Measurements from ENCODE around the gene L3MBTL4. TPM values are rescaled to one million over a fixed set of nuclear protein-coding genes. Genes with fewer than 3 reads are reported as not detected.

L3MBTL4 gene
- total RNA-seq, 4 donors from 2014 or later: 3.6 to 9.0 (median 5.0) TPM

DNA sequence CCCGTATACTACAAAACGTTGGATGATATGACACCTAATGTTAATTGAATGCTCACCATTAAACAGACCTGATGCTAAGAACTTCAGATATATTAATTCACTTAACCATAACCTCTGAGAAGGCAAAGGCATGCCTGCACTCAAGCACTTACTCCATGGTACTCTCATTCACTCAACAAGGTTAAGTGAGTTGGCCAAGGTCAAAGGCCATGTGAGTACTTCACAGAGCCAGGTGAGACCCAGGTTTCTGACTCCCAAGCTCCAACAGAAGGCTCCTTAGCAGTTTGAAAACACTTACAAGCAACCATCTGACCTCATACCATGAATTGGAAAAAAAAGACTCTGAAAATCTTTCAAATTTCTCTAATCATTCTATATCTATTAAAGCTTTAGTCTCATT, 198.8 kb downstream of the L3MBTL4 start:
- Histone ChIP-seq H3K4me3 (no peak overlapping the region), H3K27ac (no peak overlapping the region), H3K9me3 (no peaks in the 10 kb centered on the region), H3K27me3 (no peaks in the 10 kb centered on the region), H3K4me1 (peaks cover 0 to 5% (median 0%) of the 10 kb centered on the region in 3 donors), H3K36me3 (no peaks in the 10 kb centered on the region)
- TF ChIP-seq, protein P1, sequence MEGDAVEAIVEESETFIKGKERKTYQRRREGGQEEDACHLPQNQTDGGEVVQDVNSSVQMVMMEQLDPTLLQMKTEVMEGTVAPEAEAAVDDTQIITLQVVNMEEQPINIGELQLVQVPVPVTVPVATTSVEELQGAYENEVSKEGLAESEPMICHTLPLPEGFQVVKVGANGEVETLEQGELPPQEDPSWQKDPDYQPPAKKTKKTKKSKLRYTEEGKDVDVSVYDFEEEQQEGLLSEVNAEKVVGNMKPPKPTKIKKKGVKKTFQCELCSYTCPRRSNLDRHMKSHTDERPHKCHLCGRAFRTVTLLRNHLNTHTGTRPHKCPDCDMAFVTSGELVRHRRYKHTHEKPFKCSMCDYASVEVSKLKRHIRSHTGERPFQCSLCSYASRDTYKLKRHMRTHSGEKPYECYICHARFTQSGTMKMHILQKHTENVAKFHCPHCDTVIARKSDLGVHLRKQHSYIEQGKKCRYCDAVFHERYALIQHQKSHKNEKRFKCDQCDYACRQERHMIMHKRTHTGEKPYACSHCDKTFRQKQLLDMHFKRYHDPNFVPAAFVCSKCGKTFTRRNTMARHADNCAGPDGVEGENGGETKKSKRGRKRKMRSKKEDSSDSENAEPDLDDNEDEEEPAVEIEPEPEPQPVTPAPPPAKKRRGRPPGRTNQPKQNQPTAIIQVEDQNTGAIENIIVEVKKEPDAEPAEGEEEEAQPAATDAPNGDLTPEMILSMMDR (IDR thresholded peaks at IDR 0.05): no peak
- TF ChIP-seq POLR2A (IDR thresholded peaks at IDR 0.05): no peak
- 25 to 31% methylated on average over 2 of the region's 2 CpGs for WGBS, 2 donors
- no peak for DNase-seq
- intact Hi-C loops (cut with DNase I): no loop called here

DNA sequence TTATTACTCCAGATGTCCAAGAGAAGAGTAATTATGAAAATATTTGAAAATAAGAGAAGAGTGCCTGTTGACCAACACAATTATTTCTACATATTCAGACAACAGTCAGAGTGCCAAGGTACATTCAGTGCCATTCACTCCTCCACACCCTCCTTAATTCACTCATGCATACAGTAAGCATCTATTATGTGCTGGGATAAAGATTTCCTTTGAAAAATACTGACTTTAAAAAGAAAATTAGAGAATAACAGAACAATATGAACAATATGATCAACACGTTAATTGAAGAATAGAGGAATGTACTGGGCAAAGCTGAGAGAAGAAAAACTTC, 203.6 kb downstream of the L3MBTL4 start:
- Histone ChIP-seq H3K9me3 (no peaks in the 10 kb centered on the region), H3K4me1 (peaks cover 0 to 31% (median 0%) of the 10 kb centered on the region in 3 donors), H3K36me3 (no peaks in the 10 kb centered on the region), H3K4me3 (no peak overlapping the region), H3K27ac (no peak overlapping the region), H3K27me3 (no peaks in the 10 kb centered on the region)
- intact Hi-C loops (cut with DNase I): no loop called here
- 84 to 92% methylated on average over 1 of the region's 1 CpG for WGBS, 2 donors
- TF ChIP-seq, protein P1 (IDR thresholded peaks at IDR 0.05): no peak
- no peak for TF ChIP-seq POLR2A (IDR thresholded peaks at IDR 0.05)
- DNase-seq: no peak

DNA sequence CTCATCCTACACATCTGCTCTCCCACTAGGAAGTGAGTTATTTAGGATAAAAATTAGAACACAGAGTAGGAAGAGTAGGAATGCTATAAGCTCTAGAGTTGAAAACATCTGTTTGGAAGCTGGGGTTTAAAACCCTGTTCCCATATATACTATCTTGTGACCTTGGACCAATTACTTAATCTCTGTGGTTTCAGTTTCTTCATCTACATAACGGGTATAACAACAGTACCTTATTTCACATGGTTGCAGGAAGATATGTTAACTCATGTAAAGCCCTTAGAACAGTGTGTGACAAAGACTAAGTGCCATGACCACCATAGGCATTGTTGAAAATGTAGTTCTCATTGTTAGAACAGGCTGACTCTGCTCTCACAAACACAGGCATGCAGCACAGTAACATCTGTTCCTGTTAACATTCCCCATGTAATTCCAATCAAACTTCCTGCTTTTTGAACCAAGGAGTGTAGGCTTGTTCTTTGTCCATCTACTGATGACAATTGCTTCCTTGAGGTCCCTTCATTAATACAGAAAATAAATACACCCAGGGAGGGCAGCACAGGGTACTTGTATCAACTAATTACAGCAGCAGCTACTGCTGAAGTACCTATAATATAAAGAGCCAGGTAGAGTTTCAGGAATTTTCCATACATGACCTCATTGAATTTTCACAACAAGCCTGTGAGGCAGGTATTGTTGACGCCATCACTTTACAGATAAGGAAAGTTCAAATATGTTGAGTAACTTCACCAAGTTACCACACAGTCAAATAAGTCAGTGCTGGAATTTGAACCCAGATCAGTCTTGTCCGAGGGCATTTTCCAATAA, 204.2 kb downstream of the L3MBTL4 start:
- DNase-seq: no peak
- Histone ChIP-seq H3K27ac (peak overlapping the region in 1 of 4 donors; percentile 26), H3K36me3 (no peaks in the 10 kb centered on the region), H3K9me3 (no peaks in the 10 kb centered on the region), H3K4me1 (peaks cover 0 to 36% (median 0%) of the 10 kb centered on the region in 3 donors), H3K27me3 (no peaks in the 10 kb centered on the region), H3K4me3 (no peak overlapping the region)
- intact Hi-C loops (cut with DNase I): no loop called here
- TF ChIP-seq POLR2A (IDR thresholded peaks at IDR 0.05): no peak
- TF ChIP-seq, protein P1 (IDR thresholded peaks at IDR 0.05): no peak
- 77 to 81% methylated on average over 3 of the region's 3 CpGs for WGBS, 2 donors

DNA sequence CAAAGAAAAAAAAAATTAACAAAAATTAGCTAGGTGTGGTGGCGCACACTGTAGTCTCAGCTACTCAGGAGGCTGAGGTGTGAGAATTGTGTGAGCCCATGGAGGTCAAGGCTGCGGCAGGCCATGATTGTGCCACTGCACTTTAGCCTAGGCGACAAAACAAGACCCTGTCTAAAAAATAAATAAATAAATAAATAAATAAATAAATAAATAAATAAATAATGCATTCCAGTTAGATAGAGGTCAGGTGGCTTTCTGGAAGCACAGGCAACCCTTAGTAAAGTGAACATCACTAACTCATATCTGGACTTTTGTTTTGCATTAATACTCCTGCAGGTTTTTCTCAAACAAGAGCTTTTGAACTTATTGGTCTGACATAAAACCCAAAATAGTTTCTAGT, 206.8 kb downstream of the L3MBTL4 start:
- no peaks in the 10 kb centered on the region for H3K36me3 ChIP-seq
- no peak for TF ChIP-seq POLR2A (IDR thresholded peaks at IDR 0.05)
- TF ChIP-seq, protein P1 (IDR thresholded peaks at IDR 0.05): no peak
- 95 to 100% methylated on average over 3 of the region's 3 CpGs for WGBS, 2 donors
- H3K27ac ChIP-seq: peak overlapping the region in 2 of 4 donors; percentile 0 to 64
- H3K27me3 ChIP-seq: no peaks in the 10 kb centered on the region
- no peaks in the 10 kb centered on the region for H3K9me3 ChIP-seq
- H3K4me1 ChIP-seq: peaks cover 5 to 58% (median 12%) of the 10 kb centered on the region in 3 donors
- H3K4me3 ChIP-seq: no peak overlapping the region
- no peak for DNase-seq
- intact Hi-C loops (cut with DNase I): no loop called here

DNA sequence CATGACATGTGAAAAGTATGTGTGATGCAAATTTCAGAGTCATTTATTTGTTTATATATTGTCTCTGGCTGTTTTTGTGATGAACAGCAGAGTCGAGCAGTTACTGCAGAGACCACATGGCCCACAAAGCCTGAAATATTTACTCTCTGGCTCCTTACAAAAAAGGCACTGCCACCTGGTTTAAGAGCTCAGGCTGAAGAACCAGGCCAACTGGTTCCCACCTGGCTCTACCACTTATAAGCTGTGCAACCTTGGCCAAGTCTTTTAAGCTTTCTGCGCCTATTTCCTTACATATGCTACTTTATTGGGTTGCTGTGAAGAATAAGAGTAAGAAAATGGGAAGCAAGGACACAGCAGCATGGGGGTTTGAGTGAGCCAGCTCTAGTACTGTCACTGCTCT, 207.6 kb downstream of the L3MBTL4 start:
- DNase-seq: no peak

More for the DNA sequence above, 207.6 kb downstream of the L3MBTL4 start:
- TF ChIP-seq, protein P1 (IDR thresholded peaks at IDR 0.05): no peak
- no peak for TF ChIP-seq POLR2A (IDR thresholded peaks at IDR 0.05)
- Histone ChIP-seq H3K9me3 (no peaks in the 10 kb centered on the region), H3K4me1 (peaks cover 5 to 66% (median 15%) of the 10 kb centered on the region in 3 donors), H3K4me3 (no peak overlapping the region), H3K27ac (peak overlapping the region in 2 of 4 donors; percentile 20 to 64), H3K27me3 (no peaks in the 10 kb centered on the region), H3K36me3 (no peaks in the 10 kb centered on the region)
- intact Hi-C loops (cut with DNase I): no loop called here
- WGBS, 2 donors: 25 to 47% methylated on average over 2 of the region's 2 CpGs

All from esophagus squamous epithelium (tissue), 5 donors.